Neural cell (in vitro differentiated cells): ENCODE measurements around the gene DMAP1. TPM values are rescaled to one million over a fixed set of nuclear protein-coding genes. Genes with fewer than 3 reads are reported as not detected.

ENCODE experiments used
- H2AFZ ChIP-seq: fragments of 200-600, 300-800 bp; sonication (generic), shearing (Covaris generic); 2 replicates; pipeline ENCODE4 v1.6.0; 2014; ENCODE audit warnings: low read depth, mild to moderate bottlenecking, antibody characterized with exemption, low read length, moderate library complexity
- H3F3A ChIP-seq: fragments of 200-600 bp; shearing (Covaris generic); 2 replicates; pipeline ENCODE4 v1.6.1; 2016; ENCODE audit warnings: mild to moderate bottlenecking, moderate library complexity, mixed read lengths, antibody characterized with exemption, low read length; ENCODE audit not compliant: insufficient read depth, poor library complexity, severe bottlenecking
- H3K27ac ChIP-seq: fragments of 200-600, 300-800 bp; sonication (generic), shearing (Covaris generic); 2 replicates; pipeline ENCODE4 v1.5.1; 2014; ENCODE audit warnings: mild to moderate bottlenecking, low read length, moderate library complexity
- H3K27me3 ChIP-seq: fragments of 300-800, 200-600 bp; sonication (generic), shearing (Covaris generic); 2 replicates; pipeline ENCODE4 v1.6.0; 2014; ENCODE audit warnings: mild to moderate bottlenecking, low read depth, low read length, moderate library complexity; ENCODE audit not compliant: insufficient read depth
- H3K36me3 ChIP-seq: fragments of 300-800, 200-600 bp; sonication (generic), shearing (Covaris generic); 2 replicates; pipeline ENCODE4 v1.5.1; 2014; ENCODE audit warnings: mild to moderate bottlenecking, antibody characterized with exemption, low read length, moderate library complexity; ENCODE audit not compliant: insufficient read depth
- H3K4me2 ChIP-seq: fragments of 300-800, 200-600 bp; sonication (generic), shearing (Covaris generic); 2 replicates; pipeline ENCODE4 v1.6.0; 2014; ENCODE audit warnings: mild to moderate bottlenecking, low read length
- H3K4me3 ChIP-seq: fragments of 300-800, 200-600 bp; sonication (generic), shearing (Covaris generic); 2 replicates; pipeline ENCODE4 v1.5.1; 2014; ENCODE audit warnings: mild to moderate bottlenecking, low read length, moderate library complexity
- H3K79me2 ChIP-seq: fragments of 200-600 bp; shearing (Covaris generic); replicated peaks from 2 replicates; pipeline ENCODE4 v1.6.0; 2014; ENCODE audit warnings: mild to moderate bottlenecking, low read length, moderate library complexity; ENCODE audit not compliant: insufficient read depth
- H3K9ac ChIP-seq: fragments of 300-800, 200-600 bp; sonication (generic), shearing (Covaris generic); 2 replicates; pipeline ENCODE4 v1.6.1; 2016; ENCODE audit warnings: mild to moderate bottlenecking, low read length, mixed read lengths
- H3K9me2 ChIP-seq: fragments of 200-600 bp; shearing (Covaris generic); 2 replicates; pipeline ENCODE4 v1.6.1; 2016; ENCODE audit warnings: mild to moderate bottlenecking, low read length, mixed read lengths; ENCODE audit not compliant: insufficient read depth
- H3K9me3 ChIP-seq: fragments of 200-600, 300-800 bp; sonication (generic), shearing (Covaris generic); 2 replicates; pipeline ENCODE4 v1.6.1; 2016; ENCODE audit warnings: mild to moderate bottlenecking, mixed run types, low read length, moderate library complexity, mixed read lengths
- H4K20me1 ChIP-seq: fragments of 200-600 bp; shearing (Covaris generic); 2 replicates; pipeline ENCODE4 v1.6.1; 2016; ENCODE audit warnings: mild to moderate bottlenecking, mixed run types; ENCODE audit not compliant: insufficient read depth
- EP300 ChIP-seq: fragments of 450-650 bp; conservative IDR thresholded peaks from 2 replicates; pipeline ENCODE4 v1.6.1; 2014; ENCODE audit warnings: antibody characterized with exemption, mild to moderate bottlenecking, moderate library complexity; ENCODE audit not compliant: poor library complexity, severe bottlenecking
- MXI1 ChIP-seq: fragments of 450-650 bp; conservative IDR thresholded peaks from 2 replicates; pipeline ENCODE4 v1.6.1; 2014; ENCODE audit warnings: antibody characterized with exemption, mild to moderate bottlenecking; ENCODE audit not compliant: poor library complexity, severe bottlenecking
- POLR2AphosphoS5 ChIP-seq: IDR thresholded peaks from 2 replicates; pipeline ENCODE4 v1.6.1; 2012
- RAD21 ChIP-seq: fragments of 450-650 bp; conservative IDR thresholded peaks from 2 replicates; pipeline ENCODE4 v1.6.1; 2014; ENCODE audit warnings: antibody characterized with exemption, mild to moderate bottlenecking, moderate library complexity
- SMC3 ChIP-seq: fragments of 450-650 bp; conservative IDR thresholded peaks from 2 replicates; pipeline ENCODE4 v1.6.1; 2014; ENCODE audit warnings: antibody characterized with exemption, mild to moderate bottlenecking, moderate library complexity; ENCODE audit not compliant: poor library complexity
- TAF1 ChIP-seq: IDR thresholded peaks from 2 replicates; pipeline ENCODE4 v1.6.1; 2012; ENCODE audit warnings: low read depth
- polyA plus RNA-seq: library from polyadenylated mRNA; depleted of rRNA; stranded (reverse); fragments of >200 nt; gene quantifications from 2 replicates; pipeline ENCODE4 v1.2.3, GENCODE V29; 2014
- TF ChIP-seq, protein P1 (sequence below): fragments of 450-650 bp; IDR thresholded peaks from 2 replicates; pipeline ENCODE4 v1.5.1; 2014; ENCODE audit warnings: antibody characterized with exemption, mild to moderate bottlenecking, moderate library complexity; ENCODE audit not compliant: poor library complexity, severe bottlenecking
- TF ChIP-seq, protein P2 (sequence below): IDR thresholded peaks from 2 replicates; pipeline ENCODE4 v1.6.1; 2012; ENCODE audit warnings: borderline replicate concordance

DMAP1 gene
- polyA plus RNA-seq, 1 donor from 2014 or later = 55.6 TPM

DNA sequence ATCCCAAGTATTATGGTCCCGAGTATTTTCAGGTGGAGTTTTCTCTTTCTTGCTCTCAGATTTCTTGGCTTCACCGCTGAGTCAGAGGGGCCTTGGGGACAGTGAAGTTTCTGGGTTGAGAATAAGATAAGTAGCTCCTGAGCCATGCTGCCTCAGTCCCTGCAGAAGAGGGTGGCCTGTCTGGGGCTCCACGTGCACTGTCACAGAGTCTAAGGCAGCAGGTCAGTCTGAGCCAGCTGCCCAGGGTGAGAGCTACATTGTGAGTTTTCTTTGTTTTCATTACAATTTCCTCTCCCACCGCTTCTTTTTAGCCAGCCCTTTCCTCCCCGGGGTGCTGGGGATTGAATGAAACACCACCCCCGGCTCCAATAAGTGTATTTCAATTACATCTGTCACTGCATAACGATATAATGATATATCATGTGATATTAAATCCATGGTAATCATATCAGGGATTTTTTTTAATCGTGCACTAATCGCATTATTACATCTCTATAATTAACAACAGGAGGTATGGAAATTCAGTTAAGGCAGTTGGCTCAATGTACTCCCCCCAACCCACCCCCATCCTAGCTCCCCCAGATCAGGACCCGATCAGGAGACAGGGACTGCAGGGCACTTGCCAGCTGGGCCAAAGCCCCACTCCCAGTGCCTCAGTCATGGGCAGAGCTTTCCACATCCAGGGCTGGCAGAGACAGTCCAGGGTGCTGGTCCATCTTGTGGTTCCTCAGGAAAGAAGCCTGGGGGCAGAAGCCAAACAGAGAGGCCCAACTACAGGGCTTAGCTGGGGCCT is 43.7 kb downstream of the DMAP1 start:
- Histone ChIP-seq H2AFZ (no peak overlapping the region), H3K4me2 (no peak overlapping the region), H3K27ac (no peak overlapping the region), H3K9me2 (no peaks in the 10 kb centered on the region), H3K79me2 (no peaks in the 10 kb centered on the region), H3K4me3 (no peak overlapping the region), H3K36me3 (no peaks in the 10 kb centered on the region), H3K27me3 (no peaks in the 10 kb centered on the region), H4K20me1 (no peaks in the 10 kb centered on the region), H3K9ac (no peak overlapping the region), H3K9me3 (no peaks in the 10 kb centered on the region), H3F3A (no peaks in the 10 kb centered on the region)
- TF ChIP-seq, protein P1, sequence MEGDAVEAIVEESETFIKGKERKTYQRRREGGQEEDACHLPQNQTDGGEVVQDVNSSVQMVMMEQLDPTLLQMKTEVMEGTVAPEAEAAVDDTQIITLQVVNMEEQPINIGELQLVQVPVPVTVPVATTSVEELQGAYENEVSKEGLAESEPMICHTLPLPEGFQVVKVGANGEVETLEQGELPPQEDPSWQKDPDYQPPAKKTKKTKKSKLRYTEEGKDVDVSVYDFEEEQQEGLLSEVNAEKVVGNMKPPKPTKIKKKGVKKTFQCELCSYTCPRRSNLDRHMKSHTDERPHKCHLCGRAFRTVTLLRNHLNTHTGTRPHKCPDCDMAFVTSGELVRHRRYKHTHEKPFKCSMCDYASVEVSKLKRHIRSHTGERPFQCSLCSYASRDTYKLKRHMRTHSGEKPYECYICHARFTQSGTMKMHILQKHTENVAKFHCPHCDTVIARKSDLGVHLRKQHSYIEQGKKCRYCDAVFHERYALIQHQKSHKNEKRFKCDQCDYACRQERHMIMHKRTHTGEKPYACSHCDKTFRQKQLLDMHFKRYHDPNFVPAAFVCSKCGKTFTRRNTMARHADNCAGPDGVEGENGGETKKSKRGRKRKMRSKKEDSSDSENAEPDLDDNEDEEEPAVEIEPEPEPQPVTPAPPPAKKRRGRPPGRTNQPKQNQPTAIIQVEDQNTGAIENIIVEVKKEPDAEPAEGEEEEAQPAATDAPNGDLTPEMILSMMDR = no peak
- TF ChIP-seq EP300 (no peak), MXI1 (no peak), SMC3 (no peak), RAD21 (no peak), POLR2AphosphoS5 (no peak)
- TF ChIP-seq, protein P2, sequence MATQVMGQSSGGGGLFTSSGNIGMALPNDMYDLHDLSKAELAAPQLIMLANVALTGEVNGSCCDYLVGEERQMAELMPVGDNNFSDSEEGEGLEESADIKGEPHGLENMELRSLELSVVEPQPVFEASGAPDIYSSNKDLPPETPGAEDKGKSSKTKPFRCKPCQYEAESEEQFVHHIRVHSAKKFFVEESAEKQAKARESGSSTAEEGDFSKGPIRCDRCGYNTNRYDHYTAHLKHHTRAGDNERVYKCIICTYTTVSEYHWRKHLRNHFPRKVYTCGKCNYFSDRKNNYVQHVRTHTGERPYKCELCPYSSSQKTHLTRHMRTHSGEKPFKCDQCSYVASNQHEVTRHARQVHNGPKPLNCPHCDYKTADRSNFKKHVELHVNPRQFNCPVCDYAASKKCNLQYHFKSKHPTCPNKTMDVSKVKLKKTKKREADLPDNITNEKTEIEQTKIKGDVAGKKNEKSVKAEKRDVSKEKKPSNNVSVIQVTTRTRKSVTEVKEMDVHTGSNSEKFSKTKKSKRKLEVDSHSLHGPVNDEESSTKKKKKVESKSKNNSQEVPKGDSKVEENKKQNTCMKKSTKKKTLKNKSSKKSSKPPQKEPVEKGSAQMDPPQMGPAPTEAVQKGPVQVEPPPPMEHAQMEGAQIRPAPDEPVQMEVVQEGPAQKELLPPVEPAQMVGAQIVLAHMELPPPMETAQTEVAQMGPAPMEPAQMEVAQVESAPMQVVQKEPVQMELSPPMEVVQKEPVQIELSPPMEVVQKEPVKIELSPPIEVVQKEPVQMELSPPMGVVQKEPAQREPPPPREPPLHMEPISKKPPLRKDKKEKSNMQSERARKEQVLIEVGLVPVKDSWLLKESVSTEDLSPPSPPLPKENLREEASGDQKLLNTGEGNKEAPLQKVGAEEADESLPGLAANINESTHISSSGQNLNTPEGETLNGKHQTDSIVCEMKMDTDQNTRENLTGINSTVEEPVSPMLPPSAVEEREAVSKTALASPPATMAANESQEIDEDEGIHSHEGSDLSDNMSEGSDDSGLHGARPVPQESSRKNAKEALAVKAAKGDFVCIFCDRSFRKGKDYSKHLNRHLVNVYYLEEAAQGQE = no peak

DNA sequence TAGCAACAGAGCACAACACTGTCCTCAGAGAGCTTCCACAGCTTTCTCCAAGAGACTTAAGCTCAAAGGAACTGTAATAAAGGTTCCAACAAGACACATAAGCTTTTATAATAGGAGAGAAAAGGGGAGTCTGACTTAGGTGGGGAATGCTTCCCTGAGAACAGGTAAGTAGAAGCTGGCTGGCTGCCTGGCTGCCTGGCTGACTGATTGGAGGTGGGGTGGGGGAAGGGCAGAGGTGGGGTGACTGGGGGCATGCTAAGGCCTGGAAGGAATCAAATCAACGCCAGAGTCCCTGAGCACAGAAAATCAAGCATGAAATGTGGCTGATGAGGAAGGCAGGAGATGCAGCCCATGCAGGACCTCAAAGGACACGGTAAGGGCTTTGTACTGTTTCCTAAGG is 45.8 kb downstream of the DMAP1 start:
- no peaks in the 10 kb centered on the region for H3K27me3 ChIP-seq
- no peak overlapping the region for H3K4me2 ChIP-seq
- H3K9me2 ChIP-seq = no peaks in the 10 kb centered on the region

More for the DNA sequence above, 45.8 kb downstream of the DMAP1 start:
- H3K79me2 ChIP-seq = no peaks in the 10 kb centered on the region
- no peaks in the 10 kb centered on the region for H3K36me3 ChIP-seq
- no peaks in the 10 kb centered on the region for H3K9me3 ChIP-seq
- no peaks in the 10 kb centered on the region for H3F3A ChIP-seq
- TF ChIP-seq EP300 (no peak), TAF1 (no peak), RAD21 (no peak)
- TF ChIP-seq, protein P2 = no peak
- no peak overlapping the region for H3K27ac ChIP-seq
- H3K9ac ChIP-seq = no peak overlapping the region
- no peaks in the 10 kb centered on the region for H4K20me1 ChIP-seq
- no peak overlapping the region for H2AFZ ChIP-seq
- no peak overlapping the region for H3K4me3 ChIP-seq
